Muscle layer of duodenum (tissue), 2 donors: ENCODE data around the gene SPOCK1.
"Not testable (repeated sequence)": the region's sequence is repeated elsewhere in the genome, so short reads cannot be mapped to it uniquely, and the experiment has no call there.

Experiments used
- H3K27ac ChIP-seq: one replicate; pipeline ENCODE4 v1.7.0; 2013; ENCODE audit warnings: mild to moderate bottlenecking, low read length
- H3K27me3 ChIP-seq: one replicate; pipeline ENCODE4 v1.7.0; 2013; ENCODE audit warnings: low read depth, mild to moderate bottlenecking, control low read depth, low read length
- H3K36me3 ChIP-seq, 2 donors: one replicate each; pipeline ENCODE4 v1.7.0; 2013; ENCODE audit warnings: low read length in 2 of 2, control low read depth in 1 of 2, mild to moderate bottlenecking in 1 of 2; ENCODE audit not compliant: insufficient read depth in 2 of 2, control insufficient read depth in 1 of 2
- H3K4me1 ChIP-seq, 2 donors: one replicate each; pipeline ENCODE4 v1.7.0; 2013; ENCODE audit warnings: low read length in 2 of 2, mild to moderate bottlenecking in 2 of 2, control low read depth in 1 of 2, moderate library complexity in 1 of 2; ENCODE audit not compliant: insufficient read depth in 2 of 2, control insufficient read depth in 1 of 2
- H3K4me3 ChIP-seq, 2 donors: one replicate each; pipeline ENCODE4 v1.7.0; 2013; ENCODE audit warnings: low read length in 2 of 2, low read depth in 1 of 2, mild to moderate bottlenecking in 1 of 2
- H3K9me3 ChIP-seq, 2 donors: one replicate each; pipeline ENCODE4 v1.7.0; 2013; ENCODE audit warnings: low read length in 2 of 2, control low read depth in 1 of 2, mild to moderate bottlenecking in 1 of 2; ENCODE audit not compliant: control insufficient read depth in 1 of 2
- donor health status: healthy.

SPOCK1 gene

DNA sequence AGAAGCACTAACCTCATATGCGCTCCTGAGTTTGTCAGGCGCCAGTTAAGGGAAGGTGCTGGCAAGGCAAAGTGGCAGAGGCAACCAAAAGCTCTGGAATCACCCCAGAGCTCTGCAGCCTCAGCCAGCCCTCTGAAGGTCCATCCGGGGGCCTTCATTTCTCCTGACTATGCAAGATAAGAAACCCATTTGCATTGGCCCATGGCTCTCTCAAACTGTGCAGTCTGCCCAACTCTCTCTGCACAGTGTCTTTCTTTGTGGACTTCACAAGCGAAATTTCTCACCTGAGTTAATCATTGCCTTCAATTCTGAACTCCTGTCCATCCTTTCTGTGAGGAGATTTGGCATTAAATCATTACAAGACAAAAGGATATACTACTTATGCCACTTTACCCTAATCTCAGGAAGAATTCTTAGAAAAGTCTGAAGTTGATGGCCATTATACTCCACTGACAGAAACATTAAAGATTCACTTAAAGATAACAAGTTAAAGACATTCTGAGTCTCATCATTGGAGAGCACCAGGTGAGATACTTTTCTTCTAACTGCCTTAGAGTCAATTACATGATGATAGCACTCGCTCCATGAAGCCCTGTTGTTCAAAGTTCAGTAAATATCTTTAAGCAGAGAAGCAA is 235.6 kb downstream of the SPOCK1 start:
- H3K27ac ChIP-seq: no peak overlapping the region

DNA sequence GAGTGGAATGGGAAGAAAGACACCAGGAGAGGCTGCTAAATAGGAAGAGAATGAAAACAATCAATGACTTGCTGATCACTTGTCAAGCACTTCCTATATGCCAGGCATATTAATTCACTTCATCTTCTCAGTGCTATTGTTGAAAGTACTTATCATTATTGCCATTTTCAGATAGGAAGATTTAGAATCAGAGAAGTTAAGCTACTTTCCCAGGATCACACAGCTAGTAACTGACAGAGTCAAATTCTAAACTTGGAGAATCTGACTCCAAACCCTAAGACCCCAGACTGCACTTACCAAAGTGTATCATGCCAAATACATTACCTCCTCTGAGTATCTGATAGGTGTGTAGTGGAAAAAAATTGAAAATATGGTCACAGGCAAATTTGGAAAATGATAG is 236.3 kb downstream of the SPOCK1 start:
- H3K27me3 ChIP-seq: no peaks in the 10 kb centered on the region
- no peaks in the 10 kb centered on the region for H3K9me3 ChIP-seq
- H3K4me3 ChIP-seq: no peak overlapping the region
- H3K36me3 ChIP-seq: no peaks in the 10 kb centered on the region
- no peak overlapping the region for H3K27ac ChIP-seq
- no peaks in the 10 kb centered on the region for H3K4me1 ChIP-seq

More for the DNA sequence above, 235.6 kb downstream of the SPOCK1 start:
- Histone ChIP-seq H3K9me3 (no peaks in the 10 kb centered on the region), H3K27me3 (no peaks in the 10 kb centered on the region), H3K4me1 (no peaks in the 10 kb centered on the region), H3K36me3 (no peaks in the 10 kb centered on the region), H3K4me3 (no peak overlapping the region)

DNA sequence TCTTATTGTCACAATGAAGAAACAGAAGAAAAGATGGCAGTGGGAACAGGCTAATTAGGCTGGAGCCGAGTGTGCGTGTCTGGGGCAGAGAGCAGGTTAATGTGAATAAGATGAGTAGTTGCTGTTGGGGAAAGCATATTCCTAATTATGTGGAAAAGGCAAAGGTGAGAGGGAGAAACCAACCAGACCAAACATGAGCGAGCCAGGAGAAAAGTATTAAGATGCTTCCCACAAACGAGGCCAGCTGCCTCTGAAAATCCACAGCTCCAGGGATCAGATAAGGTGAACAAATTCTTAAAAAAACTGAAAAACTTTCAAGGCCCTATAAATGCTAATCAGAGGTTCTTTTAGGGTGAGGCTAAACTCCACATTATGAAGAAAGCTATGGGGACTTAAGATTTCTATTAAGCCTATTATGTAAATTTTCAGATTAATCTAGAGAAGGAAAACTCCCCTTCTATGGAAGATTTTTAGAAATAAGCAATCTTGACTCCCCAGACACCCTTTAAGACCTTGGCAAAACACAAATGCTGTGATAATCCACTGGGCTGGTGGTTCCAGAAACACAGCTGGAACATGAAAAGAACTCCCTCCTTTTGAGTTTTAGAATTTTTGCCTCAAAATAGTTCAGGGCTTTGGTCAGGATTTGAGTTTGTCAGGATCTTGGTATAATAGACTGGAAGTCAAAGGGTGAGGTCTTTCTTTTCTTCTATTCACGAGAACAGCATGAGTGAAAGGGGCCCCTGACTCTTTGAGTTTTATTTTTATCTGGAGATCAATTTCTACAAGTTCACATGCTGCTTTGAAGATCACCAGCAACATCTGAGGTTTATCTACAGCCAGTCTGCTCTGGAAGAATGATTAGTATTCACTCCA is 238.1 kb downstream of the SPOCK1 start:
- H3K27ac ChIP-seq: no peak overlapping the region
- H3K4me3 ChIP-seq: no peak overlapping the region
- no peaks in the 10 kb centered on the region for H3K36me3 ChIP-seq
- H3K9me3 ChIP-seq: no peaks in the 10 kb centered on the region
- no peaks in the 10 kb centered on the region for H3K4me1 ChIP-seq
- H3K27me3 ChIP-seq: no peaks in the 10 kb centered on the region

DNA sequence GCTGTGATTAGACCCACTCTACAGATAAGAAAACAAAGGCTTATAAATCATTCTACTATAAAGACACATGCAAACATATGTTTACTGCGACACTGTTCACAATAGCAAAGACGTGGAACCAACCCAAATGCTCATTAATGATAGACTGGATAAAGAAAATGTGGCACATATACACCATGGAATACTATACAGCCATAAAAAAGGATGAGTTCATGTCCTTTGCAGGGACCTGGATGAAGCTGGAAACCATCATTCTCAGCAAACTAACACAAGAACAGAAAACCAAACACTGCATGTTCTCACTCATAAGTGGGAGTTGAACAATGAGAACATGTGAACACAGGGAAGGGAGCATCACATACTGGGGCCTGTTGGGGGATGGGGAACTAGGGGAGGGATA is 240.0 kb downstream of the SPOCK1 start:
- H3K4me3 ChIP-seq, H3K27me3 ChIP-seq, H3K4me1 ChIP-seq, H3K9me3 ChIP-seq, H3K36me3 ChIP-seq, H3K27ac ChIP-seq: not testable (repeated sequence)

DNA sequence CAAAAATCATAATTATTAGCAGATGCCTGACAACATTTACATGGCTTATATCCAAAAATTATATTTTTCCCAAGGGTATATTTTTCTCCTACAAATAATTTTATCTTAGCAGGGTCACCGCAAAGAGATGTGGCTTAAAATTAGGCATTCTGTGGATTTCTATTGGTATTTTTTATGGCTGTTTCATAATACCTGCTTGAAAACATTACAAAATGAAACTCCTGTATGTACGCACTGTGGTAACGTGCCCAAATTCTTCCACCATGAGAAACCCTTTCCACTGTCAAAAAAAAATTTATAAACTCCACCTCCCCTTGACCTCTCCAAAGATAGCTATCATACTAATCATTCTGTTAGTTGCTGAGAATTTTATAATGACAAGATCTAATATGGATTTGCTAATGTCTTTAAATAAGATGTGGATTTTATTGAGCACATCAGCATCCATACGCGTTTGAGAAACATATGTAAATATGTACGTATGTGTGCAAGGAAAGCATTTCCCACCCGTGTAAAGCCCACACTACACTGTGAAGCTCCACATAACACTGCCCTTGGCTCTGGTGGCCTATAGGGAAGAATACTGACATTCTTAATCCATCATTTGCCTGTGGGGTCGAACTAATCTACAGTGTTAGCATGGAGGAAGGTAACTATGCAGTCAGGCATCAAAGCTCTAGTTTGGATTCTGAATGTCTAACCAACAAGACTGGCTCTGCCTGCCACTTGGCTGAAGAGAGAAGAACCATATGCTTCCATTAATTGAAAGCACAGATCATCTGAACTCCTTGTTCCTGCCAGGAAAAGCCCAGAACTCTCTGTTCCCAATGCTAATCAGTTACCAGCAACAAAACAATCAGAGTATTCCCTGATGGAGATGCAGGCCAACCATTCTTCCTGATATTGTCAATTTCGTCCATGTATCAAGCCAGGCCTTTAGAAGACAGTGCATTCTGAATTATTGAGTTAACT is 244.7 kb downstream of the SPOCK1 start:
- Histone ChIP-seq H3K27ac (no peak overlapping the region), H3K36me3 (no peaks in the 10 kb centered on the region), H3K27me3 (no peaks in the 10 kb centered on the region), H3K9me3 (no peaks in the 10 kb centered on the region), H3K4me3 (no peak overlapping the region), H3K4me1 (no peaks in the 10 kb centered on the region)

DNA sequence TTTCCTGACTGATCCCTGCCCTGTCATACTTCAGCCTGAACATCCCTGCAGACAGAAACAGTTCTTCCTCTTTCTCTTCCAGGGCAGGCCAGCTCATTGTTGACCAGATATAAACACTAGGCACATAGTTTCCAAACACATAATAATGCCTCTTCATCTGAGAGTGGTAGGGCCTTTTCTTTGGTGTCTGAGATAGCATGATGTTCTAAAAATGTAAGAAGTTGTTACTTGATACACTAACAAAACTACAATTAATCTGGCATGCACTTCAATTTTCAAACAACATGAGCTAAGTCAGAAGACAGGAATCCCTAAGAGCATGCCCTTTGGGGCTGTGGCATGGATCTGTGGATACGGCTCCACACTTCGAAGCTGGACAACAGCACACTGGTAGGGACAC is 246.6 kb downstream of the SPOCK1 start:
- no peaks in the 10 kb centered on the region for H3K9me3 ChIP-seq
- H3K27ac ChIP-seq: no peak overlapping the region
- no peak overlapping the region for H3K4me3 ChIP-seq
- no peaks in the 10 kb centered on the region for H3K36me3 ChIP-seq
- no peaks in the 10 kb centered on the region for H3K4me1 ChIP-seq
- H3K27me3 ChIP-seq: no peaks in the 10 kb centered on the region

DNA sequence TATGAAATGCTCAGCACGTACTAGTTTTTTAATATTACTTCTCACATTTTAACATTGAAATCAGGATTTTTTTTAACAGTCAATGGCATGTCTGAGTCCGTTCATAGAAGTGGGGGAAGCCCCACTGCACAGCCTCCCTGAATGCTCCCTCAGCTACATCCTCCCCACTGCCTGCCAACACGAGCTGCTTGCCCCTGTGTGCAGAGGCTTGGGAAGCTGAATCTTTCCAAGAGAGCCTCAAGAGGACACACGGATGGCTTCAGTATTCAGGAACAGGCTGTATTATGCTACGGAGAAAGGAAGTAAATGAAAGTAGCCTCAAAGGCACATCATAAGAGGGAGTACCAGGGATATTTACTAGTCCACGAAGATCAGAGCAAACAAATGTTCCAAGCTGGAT is 248.7 kb downstream of the SPOCK1 start:
- no peaks in the 10 kb centered on the region for H3K36me3 ChIP-seq
- H3K4me1 ChIP-seq: no peaks in the 10 kb centered on the region
- no peak overlapping the region for H3K4me3 ChIP-seq
- H3K9me3 ChIP-seq: no peaks in the 10 kb centered on the region
- H3K27ac ChIP-seq: no peak overlapping the region
- no peaks in the 10 kb centered on the region for H3K27me3 ChIP-seq

DNA sequence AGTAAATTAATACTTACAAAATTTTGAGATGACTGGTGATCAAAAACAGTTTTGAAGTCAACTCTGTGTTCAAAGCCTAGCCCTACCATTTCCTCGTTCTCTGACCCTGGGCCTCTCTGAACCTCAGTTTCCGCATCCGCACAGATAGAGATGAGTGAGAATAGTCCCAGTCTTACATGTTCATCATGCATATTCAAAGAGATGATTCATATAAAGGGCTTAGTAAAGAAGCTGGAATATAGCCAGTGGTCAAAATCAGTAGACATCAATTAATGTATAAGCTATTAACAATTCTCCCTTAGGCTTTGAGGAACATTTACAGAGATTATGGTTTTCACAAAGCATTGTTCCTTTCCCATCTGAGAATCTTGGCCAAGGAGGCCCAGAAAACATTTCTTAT is 250.6 kb downstream of the SPOCK1 start:
- Histone ChIP-seq H3K36me3 (no peaks in the 10 kb centered on the region), H3K4me1 (no peaks in the 10 kb centered on the region), H3K9me3 (no peaks in the 10 kb centered on the region), H3K27ac (no peak overlapping the region), H3K27me3 (no peaks in the 10 kb centered on the region), H3K4me3 (no peak overlapping the region)

DNA sequence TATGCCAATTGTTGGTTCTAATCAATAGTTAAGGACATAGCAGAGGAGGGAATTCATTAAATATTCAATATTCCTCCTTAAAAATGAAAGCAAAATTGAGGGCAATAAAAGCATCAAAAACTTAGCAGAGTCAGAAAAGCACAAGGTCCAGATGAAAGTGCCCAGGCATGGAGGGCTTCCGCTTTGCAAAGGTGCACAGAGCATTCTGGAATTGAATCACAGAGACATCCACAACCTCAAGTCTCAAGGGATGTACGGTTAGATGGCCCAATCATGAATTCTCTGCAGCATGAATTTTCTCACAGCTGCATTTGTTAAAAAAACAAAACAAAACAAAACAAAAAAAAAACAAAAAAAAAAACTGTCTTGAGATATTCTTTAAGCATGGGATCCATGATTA is 253.7 kb downstream of the SPOCK1 start:
- Histone ChIP-seq H3K4me1 (no peaks in the 10 kb centered on the region), H3K36me3 (no peaks in the 10 kb centered on the region), H3K27ac (no peak overlapping the region), H3K4me3 (no peak overlapping the region), H3K27me3 (no peaks in the 10 kb centered on the region), H3K9me3 (no peaks in the 10 kb centered on the region)

DNA sequence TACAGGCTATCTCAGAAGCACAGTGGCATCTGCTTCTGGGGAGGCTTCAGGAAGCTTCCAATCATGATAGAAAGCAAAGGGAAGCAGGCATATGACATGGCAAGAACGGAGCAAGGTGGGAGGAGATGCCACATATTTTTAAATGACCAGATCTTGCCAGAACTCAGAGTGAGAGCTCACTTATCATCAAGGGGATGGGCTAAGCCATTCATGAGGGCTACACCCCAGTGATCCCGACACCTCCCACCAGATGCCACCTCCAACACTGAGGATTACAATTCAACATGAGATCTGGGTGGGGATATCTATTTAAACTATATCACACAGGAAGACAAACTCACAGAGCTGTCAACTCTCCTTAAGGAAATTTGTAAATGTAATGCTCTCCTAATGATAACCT is 258.8 kb downstream of the SPOCK1 start:
- no peaks in the 10 kb centered on the region for H3K27me3 ChIP-seq
- H3K9me3 ChIP-seq: peaks cover 0 to 6% of the 10 kb centered on the region in 2 donors
- no peaks in the 10 kb centered on the region for H3K4me1 ChIP-seq
- H3K36me3 ChIP-seq: no peaks in the 10 kb centered on the region
- no peak overlapping the region for H3K27ac ChIP-seq
- no peak overlapping the region for H3K4me3 ChIP-seq

DNA sequence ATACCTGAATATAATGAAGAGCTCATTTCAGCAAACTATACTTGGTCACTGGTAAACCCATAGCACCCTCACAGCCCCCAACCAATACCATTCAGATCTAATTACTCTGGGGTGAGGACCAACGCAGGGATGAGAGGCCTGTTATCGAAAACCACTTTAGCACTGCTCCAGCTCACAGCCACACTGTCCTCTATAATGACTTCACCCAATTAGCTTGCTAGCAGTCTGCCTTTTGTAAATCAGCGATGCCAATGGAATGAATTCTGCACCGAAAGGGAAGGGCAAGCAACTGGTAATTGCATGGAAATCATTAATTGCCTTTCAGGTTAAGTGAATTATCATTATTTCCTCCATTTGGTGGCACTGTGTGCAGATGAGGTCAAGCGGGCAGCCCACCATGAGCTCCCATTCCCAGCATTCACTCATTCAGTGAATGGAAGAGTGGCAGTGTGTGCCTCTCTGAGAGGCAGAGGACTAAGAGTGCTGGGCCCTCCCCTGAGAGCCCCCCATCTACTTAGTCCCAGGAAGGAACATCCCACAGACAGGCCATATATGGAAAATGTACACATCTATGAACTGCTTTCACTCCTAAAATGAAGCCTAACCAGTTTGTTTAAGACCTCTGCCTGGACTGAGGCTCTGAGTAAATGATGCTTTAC is 262.1 kb downstream of the SPOCK1 start:
- H3K36me3 ChIP-seq: no peaks in the 10 kb centered on the region
- H3K9me3 ChIP-seq: peaks cover 0 to 6% of the 10 kb centered on the region in 2 donors
- no peak overlapping the region for H3K4me3 ChIP-seq
- H3K27me3 ChIP-seq: no peaks in the 10 kb centered on the region
- H3K4me1 ChIP-seq: no peaks in the 10 kb centered on the region
- no peak overlapping the region for H3K27ac ChIP-seq
